Loucy (cell line): ENCODE results near the gene CEP170.

Source experiments
- EZH2phosphoT487 ChIP-seq: fragments of 200-600 bp; IDR thresholded peaks from 2 replicates; pipeline ENCODE4 v1.6.1; 2018; ENCODE audit warnings: antibody characterized with exemption, mild to moderate bottlenecking, moderate library complexity, borderline replicate concordance
- TF ChIP-seq, protein P1 (sequence below): fragments of 200-600 bp; sonication (generic); conservative IDR thresholded peaks from 2 replicates; pipeline ENCODE4 v1.5.1; 2014; ENCODE audit warnings: mild to moderate bottlenecking, antibody characterized with exemption, low read length

DNA sequence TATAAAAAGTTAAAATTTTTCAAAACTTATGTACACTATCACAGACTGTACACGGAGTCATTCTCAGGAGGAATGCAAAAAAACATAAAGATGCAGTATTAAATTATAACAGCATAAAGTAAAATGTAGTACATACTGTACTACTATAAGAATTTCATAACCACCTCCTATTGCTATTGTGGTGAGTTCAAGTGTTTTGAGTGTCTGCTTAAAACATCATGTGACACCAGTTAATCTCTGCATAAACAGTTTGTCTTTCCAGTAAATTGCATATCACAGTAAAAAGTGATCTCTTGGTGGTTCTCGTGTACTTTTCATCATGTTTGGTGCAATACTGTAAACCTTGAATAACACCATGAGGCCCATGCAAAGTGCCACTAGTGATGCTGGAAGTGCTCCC, 46.0 kb upstream of the CEP170 start:
- TF ChIP-seq, protein P1, sequence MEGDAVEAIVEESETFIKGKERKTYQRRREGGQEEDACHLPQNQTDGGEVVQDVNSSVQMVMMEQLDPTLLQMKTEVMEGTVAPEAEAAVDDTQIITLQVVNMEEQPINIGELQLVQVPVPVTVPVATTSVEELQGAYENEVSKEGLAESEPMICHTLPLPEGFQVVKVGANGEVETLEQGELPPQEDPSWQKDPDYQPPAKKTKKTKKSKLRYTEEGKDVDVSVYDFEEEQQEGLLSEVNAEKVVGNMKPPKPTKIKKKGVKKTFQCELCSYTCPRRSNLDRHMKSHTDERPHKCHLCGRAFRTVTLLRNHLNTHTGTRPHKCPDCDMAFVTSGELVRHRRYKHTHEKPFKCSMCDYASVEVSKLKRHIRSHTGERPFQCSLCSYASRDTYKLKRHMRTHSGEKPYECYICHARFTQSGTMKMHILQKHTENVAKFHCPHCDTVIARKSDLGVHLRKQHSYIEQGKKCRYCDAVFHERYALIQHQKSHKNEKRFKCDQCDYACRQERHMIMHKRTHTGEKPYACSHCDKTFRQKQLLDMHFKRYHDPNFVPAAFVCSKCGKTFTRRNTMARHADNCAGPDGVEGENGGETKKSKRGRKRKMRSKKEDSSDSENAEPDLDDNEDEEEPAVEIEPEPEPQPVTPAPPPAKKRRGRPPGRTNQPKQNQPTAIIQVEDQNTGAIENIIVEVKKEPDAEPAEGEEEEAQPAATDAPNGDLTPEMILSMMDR = no peak
- TF ChIP-seq EZH2phosphoT487 = no peak
